ENCODE data around the gene KRT9.
"Not testable (repeated sequence)": the region's sequence is repeated elsewhere in the genome, so short reads cannot be mapped to it uniquely, and the experiment has no call there.

KRT9 gene, protein sequence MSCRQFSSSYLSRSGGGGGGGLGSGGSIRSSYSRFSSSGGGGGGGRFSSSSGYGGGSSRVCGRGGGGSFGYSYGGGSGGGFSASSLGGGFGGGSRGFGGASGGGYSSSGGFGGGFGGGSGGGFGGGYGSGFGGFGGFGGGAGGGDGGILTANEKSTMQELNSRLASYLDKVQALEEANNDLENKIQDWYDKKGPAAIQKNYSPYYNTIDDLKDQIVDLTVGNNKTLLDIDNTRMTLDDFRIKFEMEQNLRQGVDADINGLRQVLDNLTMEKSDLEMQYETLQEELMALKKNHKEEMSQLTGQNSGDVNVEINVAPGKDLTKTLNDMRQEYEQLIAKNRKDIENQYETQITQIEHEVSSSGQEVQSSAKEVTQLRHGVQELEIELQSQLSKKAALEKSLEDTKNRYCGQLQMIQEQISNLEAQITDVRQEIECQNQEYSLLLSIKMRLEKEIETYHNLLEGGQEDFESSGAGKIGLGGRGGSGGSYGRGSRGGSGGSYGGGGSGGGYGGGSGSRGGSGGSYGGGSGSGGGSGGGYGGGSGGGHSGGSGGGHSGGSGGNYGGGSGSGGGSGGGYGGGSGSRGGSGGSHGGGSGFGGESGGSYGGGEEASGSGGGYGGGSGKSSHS

DNA sequence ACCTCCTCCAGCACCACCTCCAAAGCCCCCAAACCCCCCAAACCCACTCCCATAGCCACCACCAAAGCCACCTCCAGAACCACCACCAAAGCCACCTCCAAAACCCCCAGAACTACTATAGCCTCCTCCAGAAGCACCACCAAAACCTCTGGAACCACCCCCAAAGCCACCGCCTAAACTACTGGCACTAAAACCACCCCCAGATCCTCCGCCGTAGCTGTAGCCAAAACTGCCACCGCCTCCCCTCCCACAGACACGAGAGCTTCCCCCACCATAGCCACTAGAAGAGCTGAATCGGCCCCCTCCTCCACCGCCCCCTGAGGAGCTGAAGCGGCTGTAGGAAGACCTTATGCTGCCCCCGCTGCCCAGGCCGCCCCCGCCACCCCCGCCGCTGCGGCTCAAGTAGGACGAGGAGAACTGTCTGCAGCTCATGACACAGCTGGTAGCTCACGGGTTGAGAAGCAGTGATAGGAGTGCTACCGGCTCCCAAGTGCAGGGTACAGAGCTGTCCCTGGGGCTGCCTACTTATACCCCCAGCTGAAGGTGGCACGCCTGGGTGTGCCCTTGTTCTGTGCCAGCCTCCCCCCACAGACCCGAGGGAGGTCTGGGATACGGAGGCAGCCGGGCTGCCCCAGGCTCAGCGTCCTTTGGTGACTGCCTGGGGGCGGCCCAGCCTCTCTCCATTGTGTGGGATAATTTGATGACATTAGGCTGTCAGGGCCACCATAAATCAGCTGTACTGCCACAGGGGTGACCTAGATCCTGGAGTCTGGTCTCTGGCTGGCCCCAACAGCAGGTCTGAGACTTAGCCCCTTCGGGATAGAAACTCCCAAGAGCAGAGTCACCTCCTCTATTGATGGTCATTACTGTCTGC lies at the start of gene KRT9:
Gene KRT9, minus strand, starts transcription at position 499 of the 874 bp plus-strand sequence. Its CDS starts 67 bp downstream, at position 432.
- no peak within 1 kb of the TSS for H3K4me3 ChIP-seq (ENCODE audit: low read length, poor library complexity, severe bottlenecking)
- H2AFZ ChIP-seq (ENCODE audit: low read length), result no peak within 1 kb of the TSS
- no peak within 1 kb of the TSS for H3K9ac ChIP-seq (ENCODE audit: low read depth, low read length, poor library complexity, severe bottlenecking)
- H3K4me2 ChIP-seq (ENCODE audit: low read depth, low read length, poor library complexity, severe bottlenecking), result no peak within 1 kb of the TSS
- H3K27me3 ChIP-seq (ENCODE audit: insufficient read depth, low read length, poor library complexity, severe bottlenecking), result no peaks in the 10 kb centered on the region
- no peaks in the 10 kb centered on the region for H3K9me3 ChIP-seq (ENCODE audit: insufficient read depth, low read depth, low read length)
- no peaks in the 10 kb centered on the region for H3K9me2 ChIP-seq (replicated peaks; ENCODE audit: low read depth, low read length)
- H3F3A ChIP-seq (ENCODE audit: low read depth), result no peaks in the 10 kb centered on the region
- no peaks in the 10 kb centered on the region for H4K20me1 ChIP-seq (ENCODE audit: insufficient read depth, low read length, poor library complexity, severe bottlenecking)
- TF ChIP-seq EZH2phosphoT487 (IDR thresholded peaks at IDR 0.05; ENCODE audit: borderline replicate concordance), result no peak
- H3K4me1 ChIP-seq (ENCODE audit: insufficient read depth, low read length, poor library complexity, severe bottlenecking), result no peaks in the 10 kb centered on the region
- H3K79me2 ChIP-seq (ENCODE audit: insufficient read depth, low read length), result no peaks in the 10 kb centered on the region
- no peaks in the 10 kb centered on the region for H3K36me3 ChIP-seq (ENCODE audit: insufficient read depth, low read length)

DNA sequence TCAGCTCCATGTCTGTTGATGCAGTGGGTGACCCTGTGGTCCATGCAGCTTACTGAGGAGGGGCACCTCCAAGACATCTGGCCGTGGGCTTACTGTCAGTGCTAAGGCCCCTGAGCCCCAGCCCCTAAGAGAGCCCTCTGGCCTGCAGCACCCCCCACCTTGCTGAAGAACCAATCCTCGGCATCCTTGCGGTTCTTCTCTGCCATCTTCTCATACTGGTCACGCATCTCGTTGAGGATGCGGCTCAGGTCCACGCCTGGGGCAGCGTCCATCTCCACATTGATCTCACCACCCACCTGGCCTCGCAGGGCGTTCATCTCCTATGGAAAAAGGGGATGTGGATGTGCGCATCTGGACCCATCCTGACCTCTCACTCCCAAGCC lies 49.6 kb upstream of the KRT9 start:
- H3K9me3 ChIP-seq (ENCODE audit: insufficient read depth, low read depth, low read length); H3K79me2 ChIP-seq (ENCODE audit: insufficient read depth, low read length): not testable (repeated sequence)

DNA sequence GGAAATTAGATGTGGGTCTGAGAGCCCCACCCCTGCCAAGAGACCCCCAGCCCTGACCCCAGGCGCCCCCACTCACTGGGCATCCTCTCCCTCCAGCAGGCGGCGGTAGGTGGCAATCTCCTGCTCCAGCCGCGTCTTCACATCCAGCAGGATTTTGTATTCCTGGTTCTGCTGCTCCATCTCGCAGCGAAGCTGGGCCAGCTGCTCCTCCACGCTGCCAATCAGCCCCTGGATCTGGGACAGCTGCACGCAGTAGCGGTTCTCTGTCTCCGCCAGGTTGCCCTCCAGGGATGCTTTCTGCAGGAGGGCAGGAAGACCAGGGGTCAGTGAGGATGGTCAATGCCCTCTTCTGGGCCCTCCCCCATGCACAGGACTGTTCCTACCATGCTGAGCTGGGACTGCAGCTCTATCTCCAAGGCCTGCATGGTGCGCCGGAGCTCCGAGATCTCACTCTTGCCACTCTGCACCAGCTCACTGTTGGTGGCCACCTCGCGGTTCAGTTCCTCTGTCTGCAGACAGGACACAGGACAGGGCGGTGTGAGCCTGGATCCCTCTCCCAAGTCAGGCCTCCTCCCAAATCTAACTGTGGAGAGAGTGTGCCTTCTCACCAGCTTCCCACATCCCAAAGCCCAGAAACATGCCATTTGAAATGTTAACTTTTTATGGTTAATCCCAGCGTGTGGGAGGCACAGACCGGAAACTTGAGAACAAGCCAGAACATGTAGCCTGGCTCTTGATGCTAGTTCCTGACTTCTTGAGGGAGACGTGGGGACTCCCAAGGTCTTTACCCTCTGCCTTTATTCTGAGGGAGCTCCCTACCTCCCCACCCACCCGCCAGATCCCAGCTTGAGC lies 49.0 kb upstream of the KRT9 start:
- Histone ChIP-seq H4K20me1 (ENCODE audit: insufficient read depth, low read length, poor library complexity, severe bottlenecking) (no peaks in the 10 kb centered on the region), H3K27me3 (ENCODE audit: insufficient read depth, low read length, poor library complexity, severe bottlenecking) (no peaks in the 10 kb centered on the region), H3K9me3 (ENCODE audit: insufficient read depth, low read depth, low read length) (no peaks in the 10 kb centered on the region), H3K4me1 (ENCODE audit: insufficient read depth, low read length, poor library complexity, severe bottlenecking) (no peaks in the 10 kb centered on the region), H3K36me3 (ENCODE audit: insufficient read depth, low read length) (no peaks in the 10 kb centered on the region), H3K9me2 (replicated peaks; ENCODE audit: low read depth, low read length) (no peaks in the 10 kb centered on the region), H2AFZ (ENCODE audit: low read length) (no peak overlapping the region), H3K4me3 (ENCODE audit: low read length, poor library complexity, severe bottlenecking) (no peak overlapping the region), H3F3A (ENCODE audit: low read depth) (no peaks in the 10 kb centered on the region), H3K4me2 (ENCODE audit: low read depth, low read length, poor library complexity, severe bottlenecking) (no peak overlapping the region), H3K79me2 (ENCODE audit: insufficient read depth, low read length) (no peaks in the 10 kb centered on the region), H3K9ac (ENCODE audit: low read depth, low read length, poor library complexity, severe bottlenecking) (no peak overlapping the region)
- no peak for TF ChIP-seq EZH2phosphoT487 (IDR thresholded peaks at IDR 0.05; ENCODE audit: borderline replicate concordance)
- TF ChIP-seq, protein P1, sequence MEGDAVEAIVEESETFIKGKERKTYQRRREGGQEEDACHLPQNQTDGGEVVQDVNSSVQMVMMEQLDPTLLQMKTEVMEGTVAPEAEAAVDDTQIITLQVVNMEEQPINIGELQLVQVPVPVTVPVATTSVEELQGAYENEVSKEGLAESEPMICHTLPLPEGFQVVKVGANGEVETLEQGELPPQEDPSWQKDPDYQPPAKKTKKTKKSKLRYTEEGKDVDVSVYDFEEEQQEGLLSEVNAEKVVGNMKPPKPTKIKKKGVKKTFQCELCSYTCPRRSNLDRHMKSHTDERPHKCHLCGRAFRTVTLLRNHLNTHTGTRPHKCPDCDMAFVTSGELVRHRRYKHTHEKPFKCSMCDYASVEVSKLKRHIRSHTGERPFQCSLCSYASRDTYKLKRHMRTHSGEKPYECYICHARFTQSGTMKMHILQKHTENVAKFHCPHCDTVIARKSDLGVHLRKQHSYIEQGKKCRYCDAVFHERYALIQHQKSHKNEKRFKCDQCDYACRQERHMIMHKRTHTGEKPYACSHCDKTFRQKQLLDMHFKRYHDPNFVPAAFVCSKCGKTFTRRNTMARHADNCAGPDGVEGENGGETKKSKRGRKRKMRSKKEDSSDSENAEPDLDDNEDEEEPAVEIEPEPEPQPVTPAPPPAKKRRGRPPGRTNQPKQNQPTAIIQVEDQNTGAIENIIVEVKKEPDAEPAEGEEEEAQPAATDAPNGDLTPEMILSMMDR (conservative IDR thresholded peaks at IDR 0.05; ENCODE audit: low read length), result no peak

More for the DNA sequence above, 49.6 kb upstream of the KRT9 start:
- not testable (repeated sequence) for H3K9ac ChIP-seq (ENCODE audit: low read depth, low read length, poor library complexity, severe bottlenecking); H4K20me1 ChIP-seq (ENCODE audit: insufficient read depth, low read length, poor library complexity, severe bottlenecking); H3K36me3 ChIP-seq (ENCODE audit: insufficient read depth, low read length); H2AFZ ChIP-seq (ENCODE audit: low read length); H3K4me3 ChIP-seq (ENCODE audit: low read length, poor library complexity, severe bottlenecking); H3K9me2 ChIP-seq (replicated peaks; ENCODE audit: low read depth, low read length); H3K4me1 ChIP-seq (ENCODE audit: insufficient read depth, low read length, poor library complexity, severe bottlenecking); H3F3A ChIP-seq (ENCODE audit: low read depth); H3K4me2 ChIP-seq (ENCODE audit: low read depth, low read length, poor library complexity, severe bottlenecking); H3K27me3 ChIP-seq (ENCODE audit: insufficient read depth, low read length, poor library complexity, severe bottlenecking)

DNA sequence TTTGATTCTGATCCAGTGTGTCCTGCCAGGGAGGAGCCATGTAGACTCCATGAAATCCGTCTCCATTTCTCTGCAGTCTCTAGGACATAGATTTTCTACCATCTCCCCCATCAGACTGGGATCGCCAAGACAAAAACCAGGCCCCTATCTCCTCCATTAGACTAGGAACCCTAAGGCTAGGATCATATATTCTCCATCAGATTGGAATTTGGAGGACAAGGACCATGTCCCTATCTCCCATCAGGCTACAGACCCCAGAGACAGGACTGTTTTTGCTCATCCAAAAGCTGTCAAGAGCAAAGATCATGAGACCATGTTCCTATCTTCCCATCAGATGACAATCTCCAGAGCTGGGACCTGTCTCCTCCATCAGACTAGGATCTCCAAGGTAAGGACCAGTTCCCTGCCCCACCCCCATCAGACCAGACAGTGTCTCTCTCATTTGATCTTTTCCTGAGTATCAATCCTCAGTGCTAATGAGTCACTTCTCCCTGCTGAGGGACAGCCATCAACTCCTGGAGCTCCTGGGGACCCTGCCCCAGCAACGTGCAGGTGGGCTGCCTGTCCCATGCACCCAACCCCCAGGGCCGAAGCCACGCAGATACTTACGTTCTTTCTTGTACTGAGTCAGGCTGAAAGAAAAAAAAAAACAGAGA lies 48.2 kb upstream of the KRT9 start:
- H4K20me1 ChIP-seq (ENCODE audit: insufficient read depth, low read length, poor library complexity, severe bottlenecking); H3K9me2 ChIP-seq (replicated peaks; ENCODE audit: low read depth, low read length); H3K27me3 ChIP-seq (ENCODE audit: insufficient read depth, low read length, poor library complexity, severe bottlenecking); H3K9ac ChIP-seq (ENCODE audit: low read depth, low read length, poor library complexity, severe bottlenecking); H3K4me3 ChIP-seq (ENCODE audit: low read length, poor library complexity, severe bottlenecking); H3K36me3 ChIP-seq (ENCODE audit: insufficient read depth, low read length); H3K9me3 ChIP-seq (ENCODE audit: insufficient read depth, low read depth, low read length); H2AFZ ChIP-seq (ENCODE audit: low read length); H3K79me2 ChIP-seq (ENCODE audit: insufficient read depth, low read length); H3F3A ChIP-seq (ENCODE audit: low read depth); H3K4me2 ChIP-seq (ENCODE audit: low read depth, low read length, poor library complexity, severe bottlenecking); H3K4me1 ChIP-seq (ENCODE audit: insufficient read depth, low read length, poor library complexity, severe bottlenecking): not testable (repeated sequence)
